Left hindlimb (tissue), 1 donor: ENCODE measurements around the gene PTHLH.

Experiments
- DNase-seq: peaks from one replicate; pipeline ENCODE4 v3.0.0-alpha.2; 2018

The PTHLH gene

DNA sequence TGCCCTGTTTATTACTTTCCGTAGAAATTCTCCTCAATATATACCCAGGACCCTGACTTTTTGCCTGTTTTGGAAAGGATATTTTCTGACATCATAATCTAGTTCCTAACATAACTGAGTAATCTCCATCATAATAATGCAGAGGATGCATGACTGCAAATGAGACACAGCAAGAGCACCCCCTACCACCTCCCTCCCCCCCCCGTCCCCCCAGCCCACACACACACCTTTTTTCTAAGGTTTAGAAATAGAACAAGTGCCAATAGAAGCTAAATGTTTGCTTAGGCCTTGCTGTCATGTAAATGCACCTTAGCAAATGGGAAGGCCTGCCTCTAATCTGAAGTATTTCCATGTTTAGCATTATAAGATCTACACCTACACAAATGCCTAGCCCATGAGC, at the start of gene PTHLH:
TSS of gene PTHLH (minus strand) at position 13 of the 400 bp plus-strand sequence. CDS start 3,239 bp downstream, outside the sequence.
- no peak for DNase-seq

DNA sequence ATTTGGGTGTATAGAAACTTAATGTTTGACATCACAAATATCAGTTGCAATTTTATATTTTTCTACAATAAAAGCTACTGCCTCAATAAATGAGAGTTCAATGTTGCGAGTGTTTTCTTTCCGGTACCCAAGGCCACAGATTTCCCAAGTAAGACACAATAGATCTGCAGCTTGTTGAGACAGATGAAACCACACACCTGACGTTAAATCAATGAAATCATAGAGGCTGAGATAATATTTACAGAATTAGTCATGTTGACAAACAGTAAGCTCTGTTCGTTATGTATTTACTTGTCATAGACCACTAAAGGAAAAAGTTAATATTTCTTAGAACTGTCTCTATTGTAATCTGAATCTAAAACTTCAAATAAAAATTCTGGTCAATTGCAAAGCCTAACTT, 49.2 kb upstream of the PTHLH start:
- no peak for DNase-seq

GRCh38 chr12:28017873-28018255, 45.3 kb upstream of the PTHLH start:
- DNase-seq = no peak

DNA sequence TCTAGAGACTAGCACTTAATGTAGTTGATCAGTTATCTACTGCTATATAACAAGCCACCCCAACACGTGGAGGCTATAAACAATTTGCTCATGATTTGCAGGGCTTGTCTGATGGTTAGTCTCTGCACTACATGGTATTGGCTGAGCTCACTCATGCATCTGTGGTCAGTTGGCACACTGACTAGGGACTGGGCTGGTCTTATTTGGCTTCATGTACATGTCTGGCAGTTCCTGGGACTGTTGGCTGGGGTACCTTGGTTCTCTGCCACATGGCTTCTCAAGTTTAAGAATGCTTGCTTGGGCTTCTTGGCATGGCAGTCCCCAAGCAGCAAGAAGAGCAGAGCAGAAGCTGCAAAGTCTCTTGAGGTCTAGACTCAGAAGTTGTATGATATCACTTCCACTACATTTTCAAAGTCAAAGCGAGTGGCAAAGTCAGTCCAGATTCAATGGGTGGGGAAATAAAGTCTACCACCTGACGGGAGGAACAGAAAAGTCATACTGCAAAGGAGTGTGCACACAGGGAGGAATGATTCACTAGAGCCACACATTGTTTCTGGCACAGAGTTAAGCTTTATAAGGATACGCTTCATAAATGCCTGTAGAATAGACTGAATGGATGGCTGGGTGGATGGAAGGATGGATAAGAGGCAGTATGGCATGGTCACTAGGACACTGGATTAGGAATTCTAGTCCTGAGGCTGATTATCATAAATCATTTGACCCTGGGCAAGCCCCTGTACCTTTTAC, 44.8 kb upstream of the PTHLH start:
- no peak for DNase-seq

DNA sequence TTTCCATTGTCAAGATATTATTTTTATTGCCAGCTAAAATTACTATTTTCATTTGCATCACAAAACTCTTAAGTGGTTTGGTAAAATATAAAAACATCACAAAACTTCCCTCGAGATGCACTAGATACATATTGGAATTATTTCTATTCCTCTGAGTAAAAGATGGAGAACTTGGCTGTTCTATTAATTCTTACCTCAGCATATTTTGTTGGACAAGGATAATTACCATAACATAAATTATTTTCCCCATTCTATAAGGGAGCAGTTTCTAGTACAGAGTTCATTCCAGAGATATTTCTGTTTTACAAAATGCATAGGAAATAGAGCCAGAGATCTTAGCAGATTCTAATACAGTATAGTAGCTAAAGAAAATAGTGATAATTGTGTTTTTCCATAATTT, 42.6 kb upstream of the PTHLH start:
- no peak for DNase-seq

DNA sequence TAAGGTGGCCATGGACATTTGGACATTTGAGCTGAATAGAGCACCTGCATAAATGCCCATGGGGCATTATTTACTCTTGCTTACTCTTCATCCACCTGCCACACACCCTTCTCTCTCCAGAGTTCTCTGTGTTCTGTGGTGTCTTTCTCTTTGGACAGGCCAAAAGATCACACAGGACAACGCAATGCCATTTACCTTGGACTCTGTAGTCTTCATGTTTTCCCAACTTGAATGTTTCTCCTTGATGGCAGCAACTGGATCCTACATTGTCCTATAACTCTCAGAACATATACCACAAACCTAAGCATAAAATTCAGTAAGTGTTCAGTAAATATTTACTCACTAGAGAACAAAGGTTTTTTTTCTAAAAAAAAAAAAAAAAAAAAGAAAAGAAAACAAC, 41.7 kb upstream of the PTHLH start:
- no peak for DNase-seq

DNA sequence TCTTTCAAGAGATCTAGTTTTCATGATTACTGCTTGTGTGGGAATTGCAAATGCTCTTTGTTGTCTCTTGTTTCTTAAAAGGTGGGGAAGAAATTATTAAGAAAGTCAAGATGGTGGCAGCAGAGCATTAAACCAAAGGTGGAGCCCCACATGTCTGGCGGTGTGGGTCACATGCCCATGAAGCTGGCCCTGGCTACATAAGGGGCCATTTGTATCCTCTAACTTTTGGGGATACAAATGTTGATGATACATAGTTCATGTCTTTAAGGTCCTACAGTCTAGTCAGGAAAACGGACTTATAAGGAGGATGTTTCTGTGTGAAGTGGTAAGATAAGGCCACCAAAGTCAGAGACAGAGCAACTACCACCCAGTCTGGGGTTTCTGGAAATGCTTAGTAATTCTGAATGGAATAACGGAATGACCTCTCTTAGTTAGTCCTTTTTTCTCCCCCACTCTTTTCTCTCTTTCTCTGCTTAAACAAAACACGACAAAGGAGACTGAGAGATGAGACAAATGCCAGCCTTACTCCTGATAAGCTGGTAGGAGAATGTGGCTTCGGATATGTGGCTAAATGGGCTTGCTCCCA, 39.9 kb upstream of the PTHLH start:
- no peak for DNase-seq

GRCh38 chr12:28010036-28010435, 37.5 kb upstream of the PTHLH start:
- DNase-seq = no peak

GRCh38 chr12:27999970-28000369, 27.4 kb upstream of the PTHLH start:
- no peak for DNase-seq

DNA sequence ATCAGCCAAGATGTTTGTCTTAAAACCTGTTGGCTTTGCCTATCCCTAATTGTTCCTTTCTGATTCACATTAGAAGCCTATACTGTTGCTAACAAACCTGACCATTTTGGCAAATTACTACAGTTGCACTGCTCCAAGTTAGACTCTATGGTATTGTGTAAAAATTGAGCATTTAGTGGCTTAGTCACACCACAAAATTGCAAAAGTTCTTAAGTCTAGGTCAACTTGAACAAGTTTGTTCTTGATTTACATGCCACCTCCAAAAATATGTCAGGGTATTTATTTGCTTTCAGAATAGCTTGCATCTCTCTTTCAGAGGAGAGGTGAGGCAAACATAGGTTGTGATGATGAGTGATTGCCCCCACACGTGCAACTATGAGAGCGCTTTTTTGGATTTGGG, 27.0 kb upstream of the PTHLH start:
- no peak for DNase-seq

- no peak for DNase-seq
These were observed 26.1 kb upstream of the PTHLH start for GRCh38 chr12:27998658-27999057.

DNA sequence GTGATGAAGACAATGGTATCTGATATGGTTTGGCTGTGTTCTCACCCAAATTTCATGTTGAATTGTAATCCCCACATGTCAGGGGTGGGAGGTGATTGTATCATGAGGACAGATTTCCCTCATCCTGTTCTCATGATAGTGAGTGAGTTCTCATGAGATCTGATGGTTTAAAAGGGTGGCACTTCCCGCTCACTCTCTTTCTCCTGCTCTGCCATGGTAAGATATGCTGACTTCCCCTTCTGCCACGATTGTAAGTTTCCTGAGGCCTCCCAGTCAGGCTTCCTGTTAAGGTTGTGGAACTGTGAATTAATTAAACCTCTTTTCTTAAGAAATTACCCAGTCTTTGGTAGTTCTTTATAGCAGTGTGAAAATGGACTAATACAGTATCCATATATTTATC, 25.6 kb upstream of the PTHLH start:
- DNase-seq = no peak

DNA sequence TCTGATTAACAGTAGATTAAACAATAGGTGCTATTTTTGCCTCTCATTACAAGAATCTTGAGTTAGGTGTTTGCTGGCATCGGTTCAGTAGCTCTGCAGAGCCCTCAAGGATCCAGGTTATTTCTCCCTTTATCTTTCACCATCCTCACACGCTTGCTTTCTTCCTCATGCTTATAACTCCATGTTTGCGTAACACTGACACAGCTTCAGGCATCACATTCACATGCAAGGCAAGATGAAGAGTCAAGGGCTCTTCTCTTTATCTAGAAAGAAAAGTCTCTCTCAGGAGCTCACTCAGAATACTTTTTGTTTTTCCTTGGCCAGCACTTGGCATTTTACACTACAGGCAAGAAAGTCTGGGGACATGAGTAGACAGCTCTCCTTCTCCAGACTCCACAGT, 24.2 kb upstream of the PTHLH start:
- no peak for DNase-seq

DNA sequence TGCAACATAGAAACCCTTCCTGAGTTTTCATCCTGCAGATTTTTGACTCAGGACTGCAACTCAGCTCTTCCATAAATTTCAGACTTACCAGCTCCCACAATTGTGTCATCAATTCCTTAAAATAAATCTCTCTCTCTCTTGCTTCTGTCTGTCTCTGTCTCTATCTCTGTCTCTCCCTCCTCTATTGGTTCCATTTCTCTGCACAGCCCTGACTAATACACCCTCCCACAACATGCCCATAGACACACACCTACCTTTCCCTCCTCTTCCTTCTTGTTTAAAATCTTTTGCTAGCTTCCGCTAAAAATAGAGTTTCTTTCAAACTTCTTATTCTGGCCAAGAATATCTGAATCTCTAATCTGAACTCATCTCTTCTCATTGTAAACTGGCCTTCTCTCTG, 22.9 kb upstream of the PTHLH start:
- no peak for DNase-seq

- DNase-seq = no peak
These were observed 16.2 kb upstream of the PTHLH start for GRCh38 chr12:27988594-27989233.

GRCh38 chr12:27987331-27987730, 14.8 kb upstream of the PTHLH start:
- DNase-seq = no peak

- no peak for DNase-seq
These were observed 11.7 kb upstream of the PTHLH start for GRCh38 chr12:27984275-27984674.

- DNase-seq = no peak
These were observed 10.4 kb upstream of the PTHLH start for GRCh38 chr12:27982951-27983350.

GRCh38 chr12:27982385-27982784, 9.9 kb upstream of the PTHLH start:
- no peak for DNase-seq

DNA sequence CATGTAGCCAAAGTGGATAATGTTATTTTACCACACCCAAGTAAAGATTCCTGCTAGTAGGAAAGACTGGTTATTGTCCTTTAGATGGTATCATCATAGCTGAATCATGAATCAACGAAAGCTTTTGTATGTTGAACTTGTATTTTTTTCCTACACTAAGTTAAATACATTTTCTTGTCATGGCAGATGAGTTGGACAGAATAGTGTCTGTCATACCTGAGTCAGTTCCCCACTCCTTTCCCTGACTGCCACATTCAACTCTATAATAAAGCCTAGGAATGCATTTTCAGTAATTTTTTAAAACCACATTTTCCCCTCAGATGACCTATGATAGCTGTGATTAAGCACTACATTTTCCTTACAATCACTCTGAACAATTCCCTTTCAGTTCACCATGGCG, 9.3 kb upstream of the PTHLH start:
- no peak for DNase-seq

- no peak for DNase-seq
These were observed 6.6 kb upstream of the PTHLH start for GRCh38 chr12:27979145-27979544.

- DNase-seq = peak; percentile 79
These were observed 2.9 kb upstream of the PTHLH start for GRCh38 chr12:27975222-27976136.

GRCh38 chr12:27974735-27975221, 2.2 kb upstream of the PTHLH start:
- no peak for DNase-seq
